ENCODE data around the gene KCNJ15. TPM values are rescaled to one million over a fixed set of nuclear protein-coding genes. Genes with fewer than 3 reads are reported as not detected.

Gene KCNJ15
- total and polyA plus RNA-seq, 2 experiments from 2014 or later = not detected

DNA sequence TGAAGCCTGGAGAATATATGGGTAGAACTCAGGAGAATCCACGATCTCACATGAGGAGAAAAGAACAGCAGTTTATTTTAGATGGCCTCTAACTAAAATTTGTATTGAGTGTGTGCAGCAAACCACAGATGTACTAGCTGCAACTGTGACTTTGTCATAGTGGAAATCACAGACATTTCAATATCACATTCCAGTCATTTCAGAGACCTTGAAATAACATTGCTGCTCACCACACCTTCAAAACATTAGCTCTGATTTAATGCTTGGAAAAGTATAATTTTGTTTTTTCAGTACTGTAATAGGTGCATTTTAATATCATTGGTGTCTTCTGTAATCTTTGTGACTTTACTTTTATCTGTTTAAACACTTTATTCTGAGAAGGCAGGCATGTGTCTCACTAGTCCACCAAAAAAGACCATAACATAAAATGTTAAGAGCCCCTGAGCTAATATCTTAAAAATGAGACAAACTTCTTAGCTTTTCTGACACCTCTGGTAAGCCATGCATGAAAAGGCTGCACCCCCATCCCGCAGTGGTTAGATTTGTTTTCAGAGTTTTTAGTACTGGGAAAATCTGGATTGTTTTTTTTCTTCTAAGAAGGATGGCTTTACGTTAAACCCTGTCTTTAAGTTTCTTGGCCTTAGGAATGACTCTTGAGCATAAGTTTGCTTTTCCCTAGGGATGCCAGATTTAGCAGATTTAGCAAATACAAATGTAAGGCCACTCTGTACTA is 30.1 kb downstream of the KCNJ15 start:
- no peak overlapping the region for H3K4me3 Mint-ChIP-seq
- no peak overlapping the region for H3K4me3 ChIP-seq
- no peak for ATAC-seq
- H3K27me3 ChIP-seq (ENCODE audit: insufficient read depth) = no peaks in the 10 kb centered on the region
- no peaks in the 10 kb centered on the region for H3K9me2 ChIP-seq (ENCODE audit: insufficient read depth)
- H3K4me1 Mint-ChIP-seq = peaks cover 13% of the 10 kb centered on the region; the same call in 2 of the 3 replicates
- H3K79me2 ChIP-seq (replicated peaks; ENCODE audit: insufficient read depth) = no peaks in the 10 kb centered on the region
- H3K27me3 Mint-ChIP-seq (ENCODE audit: insufficient read depth, low read depth, poor library complexity) = peaks cover 8% of the 10 kb centered on the region
- H3K27ac ChIP-seq (ENCODE audit: low read depth) = no peak overlapping the region
- H3K36me3 Mint-ChIP-seq (ENCODE audit: low read depth) = no peaks in the 10 kb centered on the region
- DNase-seq (ENCODE audit: low spot score) = no peak
- no peaks in the 10 kb centered on the region for H3K36me3 ChIP-seq (ENCODE audit: insufficient read depth)
- no peak overlapping the region for H3K4me2 ChIP-seq
- H2AFZ ChIP-seq = no peak overlapping the region
- H3K4me1 ChIP-seq (ENCODE audit: insufficient read depth) = peaks cover 10% of the 10 kb centered on the region
- H3K27ac Mint-ChIP-seq = no peak overlapping the region
- no peak for TF ChIP-seq EZH2phosphoT487 (IDR thresholded peaks at IDR 0.05; ENCODE audit: unreplicated experiment)
- TF ChIP-seq, protein P1, sequence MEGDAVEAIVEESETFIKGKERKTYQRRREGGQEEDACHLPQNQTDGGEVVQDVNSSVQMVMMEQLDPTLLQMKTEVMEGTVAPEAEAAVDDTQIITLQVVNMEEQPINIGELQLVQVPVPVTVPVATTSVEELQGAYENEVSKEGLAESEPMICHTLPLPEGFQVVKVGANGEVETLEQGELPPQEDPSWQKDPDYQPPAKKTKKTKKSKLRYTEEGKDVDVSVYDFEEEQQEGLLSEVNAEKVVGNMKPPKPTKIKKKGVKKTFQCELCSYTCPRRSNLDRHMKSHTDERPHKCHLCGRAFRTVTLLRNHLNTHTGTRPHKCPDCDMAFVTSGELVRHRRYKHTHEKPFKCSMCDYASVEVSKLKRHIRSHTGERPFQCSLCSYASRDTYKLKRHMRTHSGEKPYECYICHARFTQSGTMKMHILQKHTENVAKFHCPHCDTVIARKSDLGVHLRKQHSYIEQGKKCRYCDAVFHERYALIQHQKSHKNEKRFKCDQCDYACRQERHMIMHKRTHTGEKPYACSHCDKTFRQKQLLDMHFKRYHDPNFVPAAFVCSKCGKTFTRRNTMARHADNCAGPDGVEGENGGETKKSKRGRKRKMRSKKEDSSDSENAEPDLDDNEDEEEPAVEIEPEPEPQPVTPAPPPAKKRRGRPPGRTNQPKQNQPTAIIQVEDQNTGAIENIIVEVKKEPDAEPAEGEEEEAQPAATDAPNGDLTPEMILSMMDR (conservative IDR thresholded peaks at IDR 0.05; ENCODE audit: low read depth in 2 of 2) = no peak
- H3F3A ChIP-seq (replicated peaks; ENCODE audit: low read depth) = no peaks in the 10 kb centered on the region
- H3K9me3 Mint-ChIP-seq = no peaks in the 10 kb centered on the region
- no peaks in the 10 kb centered on the region for H4K20me1 ChIP-seq (replicated peaks; ENCODE audit: insufficient read depth)

GRCh38 chr21:38287476-38287875 is 30.7 kb downstream of the KCNJ15 start:
- DNase-seq (ENCODE audit: low spot score) = no peak
- Mint-ChIP-seq H3K4me3 (no peak overlapping the region), H3K27me3 (ENCODE audit: insufficient read depth, low read depth, poor library complexity) (peaks cover 8% of the 10 kb centered on the region), H3K9me3 (no peaks in the 10 kb centered on the region), H3K36me3 (ENCODE audit: low read depth) (no peaks in the 10 kb centered on the region), H3K4me1 (peaks cover 13% of the 10 kb centered on the region; the same call in 2 of the 3 replicates), H3K27ac (no peak overlapping the region)
- Histone ChIP-seq H3K79me2 (replicated peaks; ENCODE audit: insufficient read depth) (no peaks in the 10 kb centered on the region), H4K20me1 (replicated peaks; ENCODE audit: insufficient read depth) (no peaks in the 10 kb centered on the region), H3K36me3 (ENCODE audit: insufficient read depth) (no peaks in the 10 kb centered on the region), H3K27ac (ENCODE audit: low read depth) (no peak overlapping the region), H3K4me2 (no peak overlapping the region), H2AFZ (no peak overlapping the region), H3K27me3 (ENCODE audit: insufficient read depth) (no peaks in the 10 kb centered on the region), H3K4me1 (ENCODE audit: insufficient read depth) (peaks cover 10% of the 10 kb centered on the region), H3K9me2 (ENCODE audit: insufficient read depth) (no peaks in the 10 kb centered on the region), H3K4me3 (no peak overlapping the region), H3F3A (replicated peaks; ENCODE audit: low read depth) (no peaks in the 10 kb centered on the region)
- no peak for ATAC-seq
- no peak for TF ChIP-seq ZNF114 (CRISPR knock-in tag; IDR thresholded peaks at IDR 0.05)
- no peak for TF ChIP-seq JUNB (IDR thresholded peaks at IDR 0.05; ENCODE audit: unreplicated experiment)
- no peak for TF ChIP-seq ETS1 (IDR thresholded peaks at IDR 0.05)
- no peak for TF ChIP-seq NANOG (IDR thresholded peaks at IDR 0.05; ENCODE audit: borderline replicate concordance)
- TF ChIP-seq EZH2 (IDR thresholded peaks at IDR 0.05; ENCODE audit: low read depth, unreplicated experiment) = no peak
- TF ChIP-seq, protein P1 (conservative IDR thresholded peaks at IDR 0.05; ENCODE audit: low read depth in 2 of 2) = no peak
- TF ChIP-seq, protein P2, sequence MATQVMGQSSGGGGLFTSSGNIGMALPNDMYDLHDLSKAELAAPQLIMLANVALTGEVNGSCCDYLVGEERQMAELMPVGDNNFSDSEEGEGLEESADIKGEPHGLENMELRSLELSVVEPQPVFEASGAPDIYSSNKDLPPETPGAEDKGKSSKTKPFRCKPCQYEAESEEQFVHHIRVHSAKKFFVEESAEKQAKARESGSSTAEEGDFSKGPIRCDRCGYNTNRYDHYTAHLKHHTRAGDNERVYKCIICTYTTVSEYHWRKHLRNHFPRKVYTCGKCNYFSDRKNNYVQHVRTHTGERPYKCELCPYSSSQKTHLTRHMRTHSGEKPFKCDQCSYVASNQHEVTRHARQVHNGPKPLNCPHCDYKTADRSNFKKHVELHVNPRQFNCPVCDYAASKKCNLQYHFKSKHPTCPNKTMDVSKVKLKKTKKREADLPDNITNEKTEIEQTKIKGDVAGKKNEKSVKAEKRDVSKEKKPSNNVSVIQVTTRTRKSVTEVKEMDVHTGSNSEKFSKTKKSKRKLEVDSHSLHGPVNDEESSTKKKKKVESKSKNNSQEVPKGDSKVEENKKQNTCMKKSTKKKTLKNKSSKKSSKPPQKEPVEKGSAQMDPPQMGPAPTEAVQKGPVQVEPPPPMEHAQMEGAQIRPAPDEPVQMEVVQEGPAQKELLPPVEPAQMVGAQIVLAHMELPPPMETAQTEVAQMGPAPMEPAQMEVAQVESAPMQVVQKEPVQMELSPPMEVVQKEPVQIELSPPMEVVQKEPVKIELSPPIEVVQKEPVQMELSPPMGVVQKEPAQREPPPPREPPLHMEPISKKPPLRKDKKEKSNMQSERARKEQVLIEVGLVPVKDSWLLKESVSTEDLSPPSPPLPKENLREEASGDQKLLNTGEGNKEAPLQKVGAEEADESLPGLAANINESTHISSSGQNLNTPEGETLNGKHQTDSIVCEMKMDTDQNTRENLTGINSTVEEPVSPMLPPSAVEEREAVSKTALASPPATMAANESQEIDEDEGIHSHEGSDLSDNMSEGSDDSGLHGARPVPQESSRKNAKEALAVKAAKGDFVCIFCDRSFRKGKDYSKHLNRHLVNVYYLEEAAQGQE (IDR thresholded peaks at IDR 0.05; ENCODE audit: unreplicated experiment) = no peak
- TF ChIP-seq EZH2phosphoT487 (IDR thresholded peaks at IDR 0.05; ENCODE audit: unreplicated experiment) = no peak
- no peak for TF ChIP-seq POLR2AphosphoS5 (IDR thresholded peaks at IDR 0.05; ENCODE audit: low read depth)
- TF ChIP-seq CREB1 (CRISPR knock-in tag; IDR thresholded peaks at IDR 0.05; ENCODE audit: low read depth) = no peak

All from GM23338 (cell line).